HL-60/S4 (cell line): ENCODE data around the gene PLCB4.

Experiments used
- in situ Hi-C: fragments of 300-500 bp; cut with MboI; formaldehyde crosslinking; loops from 2 replicates; pipeline ENCODE4 v1.14.3; 2022; ENCODE audit warnings: low sequenced_read_pairs

Gene PLCB4

GRCh38 chr20:9416421-9416820 is 347.5 kb downstream of the PLCB4 start:
- in situ Hi-C loops = loop anchor here (10.0 kb wide), 1 partner anchor 188 kb away; no protein-coding TSS in a partner anchor

- in situ Hi-C loops = loop anchor here (10.0 kb wide), 1 partner anchor 187 kb away; no protein-coding TSS in a partner anchor
Observed at GRCh38 chr20:9417665-9418064, 348.8 kb downstream of the PLCB4 start.

- in situ Hi-C loops = no loop called here
Observed at GRCh38 chr20:9422321-9423057, 353.6 kb downstream of the PLCB4 start.

GRCh38 chr20:9424551-9424950 is 355.7 kb downstream of the PLCB4 start:
- in situ Hi-C loops = no loop called here

GRCh38 chr20:9427430-9428291 is 358.8 kb downstream of the PLCB4 start:
- in situ Hi-C loops = no loop called here

GRCh38 chr20:9428292-9428607 is 359.4 kb downstream of the PLCB4 start:
- in situ Hi-C loops = no loop called here

- in situ Hi-C loops = no loop called here
Observed at GRCh38 chr20:9439806-9440205, 370.9 kb downstream of the PLCB4 start.

- in situ Hi-C loops = no loop called here
Observed at GRCh38 chr20:9440892-9441291, 372.0 kb downstream of the PLCB4 start.

- in situ Hi-C loops = no loop called here
Observed at GRCh38 chr20:9441948-9442347, 373.1 kb downstream of the PLCB4 start.

- in situ Hi-C loops = no loop called here
Observed at GRCh38 chr20:9442858-9443257, 374.0 kb downstream of the PLCB4 start.

- in situ Hi-C loops = no loop called here
Observed at GRCh38 chr20:9444921-9445320, 376.0 kb downstream of the PLCB4 start.

- in situ Hi-C loops = no loop called here
Observed at GRCh38 chr20:9447182-9447581, 378.3 kb downstream of the PLCB4 start.

GRCh38 chr20:9453201-9453600 is 384.3 kb downstream of the PLCB4 start:
- in situ Hi-C loops = no loop called here

- in situ Hi-C loops = no loop called here
Observed at GRCh38 chr20:9454791-9455190, 385.9 kb downstream of the PLCB4 start.

GRCh38 chr20:9457136-9457535 is 388.2 kb downstream of the PLCB4 start:
- in situ Hi-C loops = no loop called here

GRCh38 chr20:9458138-9458796 is 389.4 kb downstream of the PLCB4 start:
- in situ Hi-C loops = no loop called here

- in situ Hi-C loops = no loop called here
Observed at GRCh38 chr20:9460518-9460917, 391.6 kb downstream of the PLCB4 start.

GRCh38 chr20:9467995-9468394 is 399.1 kb downstream of the PLCB4 start:
- in situ Hi-C loops = no loop called here

- in situ Hi-C loops = no loop called here
Observed at GRCh38 chr20:9474835-9475415, 406.0 kb downstream of the PLCB4 start.

- in situ Hi-C loops = no loop called here
Observed at GRCh38 chr20:9475456-9475855, 406.6 kb downstream of the PLCB4 start.

GRCh38 chr20:9476174-9476573 is 407.3 kb downstream of the PLCB4 start:
- in situ Hi-C loops = no loop called here
